Neural crest cell (in vitro differentiated cells): ENCODE data around the gene ZBTB9. TPM values are rescaled to one million over a fixed set of nuclear protein-coding genes. Genes with fewer than 3 reads are reported as not detected.
A peak's percentile ranks its signal among the peaks of the same experiment; 100 is the strongest.

Experiments used
- DNase-seq: peaks from one replicate; pipeline ENCODE4 v3.0.0; 2021; ENCODE audit warnings: low read depth, mixed read lengths, low spot score
- H3K27ac Mint-ChIP-seq: one replicate; pipeline ENCODE4 v1.8.0; 2021; ENCODE audit warnings: mild to moderate bottlenecking, mixed read lengths; ENCODE audit not compliant: unreplicated experiment
- H3K27me3 Mint-ChIP-seq: 2 replicates; pipeline ENCODE4 v1.8.0; 2021; ENCODE audit warnings: low read depth, mild to moderate bottlenecking, mixed read lengths
- H3K36me3 Mint-ChIP-seq: 2 replicates; pipeline ENCODE4 v1.8.0; 2021; ENCODE audit warnings: low read depth, mild to moderate bottlenecking, mixed read lengths
- H3K4me1 Mint-ChIP-seq: 2 replicates; pipeline ENCODE4 v1.8.0; 2021; ENCODE audit warnings: mixed read lengths
- H3K4me3 Mint-ChIP-seq: one replicate; pipeline ENCODE4 v1.8.0; 2021; ENCODE audit warnings: mild to moderate bottlenecking, mixed read lengths
- H3K9me3 Mint-ChIP-seq: 2 replicates; pipeline ENCODE4 v1.8.0; 2021; ENCODE audit warnings: mixed read lengths
- total RNA-seq: library from RNA; stranded (reverse); gene quantifications from 2 replicates; pipeline ENCODE4 v1.2.1, GENCODE V29; 2021
- TF ChIP-seq, protein P1 (sequence below): fragments of 200-600 bp; sonication (generic); conservative IDR thresholded peaks from 2 replicates; pipeline ENCODE4 v1.5.0; 2021; ENCODE audit warnings: antibody characterized with exemption, mild to moderate bottlenecking

ZBTB9 gene
- total RNA-seq, 1 donor from 2014 or later, result 21.1 TPM

GRCh38 chr6:33430991-33431879, 23.1 kb upstream of the ZBTB9 start:
- Mint-ChIP-seq H3K9me3 (no peaks in the 10 kb centered on the region), H3K27me3 (no peaks in the 10 kb centered on the region), H3K4me3 (peak overlapping the region; percentile 95), H3K36me3 (peaks cover 5% of the 10 kb centered on the region), H3K27ac (peak overlapping the region; percentile 83), H3K4me1 (peaks cover 69% of the 10 kb centered on the region)
- TF ChIP-seq, protein P1, sequence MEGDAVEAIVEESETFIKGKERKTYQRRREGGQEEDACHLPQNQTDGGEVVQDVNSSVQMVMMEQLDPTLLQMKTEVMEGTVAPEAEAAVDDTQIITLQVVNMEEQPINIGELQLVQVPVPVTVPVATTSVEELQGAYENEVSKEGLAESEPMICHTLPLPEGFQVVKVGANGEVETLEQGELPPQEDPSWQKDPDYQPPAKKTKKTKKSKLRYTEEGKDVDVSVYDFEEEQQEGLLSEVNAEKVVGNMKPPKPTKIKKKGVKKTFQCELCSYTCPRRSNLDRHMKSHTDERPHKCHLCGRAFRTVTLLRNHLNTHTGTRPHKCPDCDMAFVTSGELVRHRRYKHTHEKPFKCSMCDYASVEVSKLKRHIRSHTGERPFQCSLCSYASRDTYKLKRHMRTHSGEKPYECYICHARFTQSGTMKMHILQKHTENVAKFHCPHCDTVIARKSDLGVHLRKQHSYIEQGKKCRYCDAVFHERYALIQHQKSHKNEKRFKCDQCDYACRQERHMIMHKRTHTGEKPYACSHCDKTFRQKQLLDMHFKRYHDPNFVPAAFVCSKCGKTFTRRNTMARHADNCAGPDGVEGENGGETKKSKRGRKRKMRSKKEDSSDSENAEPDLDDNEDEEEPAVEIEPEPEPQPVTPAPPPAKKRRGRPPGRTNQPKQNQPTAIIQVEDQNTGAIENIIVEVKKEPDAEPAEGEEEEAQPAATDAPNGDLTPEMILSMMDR, result no peak
- DNase-seq, result peak; percentile 70

GRCh38 chr6:33431880-33432541, 22.4 kb upstream of the ZBTB9 start:
- DNase-seq, result no peak
- peaks cover 5% of the 10 kb centered on the region for H3K36me3 Mint-ChIP-seq
- H3K4me3 Mint-ChIP-seq, result peak overlapping the region; percentile 95
- H3K27ac Mint-ChIP-seq, result peak overlapping the region; percentile 62
- H3K27me3 Mint-ChIP-seq, result no peaks in the 10 kb centered on the region
- H3K9me3 Mint-ChIP-seq, result no peaks in the 10 kb centered on the region
- H3K4me1 Mint-ChIP-seq, result peaks cover 61% of the 10 kb centered on the region
- TF ChIP-seq, protein P1, result no peak

GRCh38 chr6:33432546-33432945, 21.8 kb upstream of the ZBTB9 start:
- peaks cover 7% of the 10 kb centered on the region for H3K36me3 Mint-ChIP-seq
- H3K27me3 Mint-ChIP-seq, result no peaks in the 10 kb centered on the region
- no peaks in the 10 kb centered on the region for H3K9me3 Mint-ChIP-seq
- DNase-seq, result no peak
- TF ChIP-seq, protein P1, result no peak
- peaks cover 56% of the 10 kb centered on the region for H3K4me1 Mint-ChIP-seq
- H3K27ac Mint-ChIP-seq, result no peak overlapping the region
- peak overlapping the region; percentile 95 for H3K4me3 Mint-ChIP-seq

- H3K9me3 Mint-ChIP-seq, result no peaks in the 10 kb centered on the region
Observed at GRCh38 chr6:33433001-33433543, 21.3 kb upstream of the ZBTB9 start.

DNA sequence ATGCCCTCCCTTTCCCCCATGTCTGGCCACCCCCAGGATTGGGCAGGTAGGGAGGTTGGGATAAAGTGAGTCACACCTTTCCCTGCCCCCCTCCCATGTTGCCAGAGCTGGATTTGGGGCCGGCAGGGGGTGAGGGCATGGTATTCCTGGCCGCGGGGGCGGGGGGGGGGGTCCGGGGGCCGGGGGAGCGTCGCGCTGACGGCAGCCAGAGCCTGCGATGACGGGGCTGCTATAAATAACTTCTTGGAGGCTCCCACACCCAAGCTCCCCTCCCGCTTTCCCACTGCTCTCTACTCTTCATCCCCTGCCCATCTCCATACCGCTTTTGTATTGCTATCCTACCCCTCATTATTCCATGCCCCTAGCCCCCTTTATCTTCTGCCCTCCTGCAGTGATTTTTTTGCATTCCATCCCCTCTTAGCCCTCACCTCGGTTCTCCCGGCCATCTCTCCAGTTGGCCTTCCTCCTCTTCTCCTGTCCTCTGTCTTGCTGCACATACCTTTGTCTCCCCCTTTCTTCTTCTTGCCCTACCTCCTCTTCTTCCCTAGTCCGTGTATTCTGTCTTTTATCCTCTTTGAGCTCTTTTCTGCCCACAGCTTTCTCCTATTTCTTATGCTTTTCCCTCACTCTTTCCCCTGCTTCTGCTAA, 20.7 kb upstream of the ZBTB9 start:
- Mint-ChIP-seq H3K4me1 (peaks cover 50% of the 10 kb centered on the region), H3K4me3 (peak overlapping the region; percentile 26)
- DNase-seq, result no peak

More at GRCh38 chr6:33433001-33433543, 21.3 kb upstream of the ZBTB9 start:
- TF ChIP-seq, protein P1, result no peak
- Mint-ChIP-seq H3K27me3 (no peaks in the 10 kb centered on the region), H3K36me3 (peaks cover 8% of the 10 kb centered on the region), H3K4me3 (peak overlapping the region; percentile 95), H3K4me1 (peaks cover 55% of the 10 kb centered on the region), H3K27ac (peak overlapping the region; percentile 57)
- no peak for DNase-seq

More for the DNA sequence above, 20.7 kb upstream of the ZBTB9 start:
- H3K27me3 Mint-ChIP-seq, result no peaks in the 10 kb centered on the region
- TF ChIP-seq, protein P1, result no peak
- H3K27ac Mint-ChIP-seq, result peak overlapping the region; percentile 57
- no peaks in the 10 kb centered on the region for H3K9me3 Mint-ChIP-seq
- peaks cover 8% of the 10 kb centered on the region for H3K36me3 Mint-ChIP-seq
